Prostate gland (tissue), 2 donors: ENCODE data around the gene ROR1. TPM values are rescaled to one million over a fixed set of nuclear protein-coding genes. Genes with fewer than 3 reads are reported as not detected.
A peak's percentile ranks its signal among the peaks of the same experiment; 100 is the strongest.

Experiments
- DNase-seq: peaks from one replicate; pipeline ENCODE4 v3.0.0-alpha.2; 2019; ENCODE audit warnings: low spot score
- H3K27ac ChIP-seq, 2 donors: fragments of 200-600 bp; sonication (generic); 2 replicates each; pipeline ENCODE4 v1.5.1; 2017 to 2019
- H3K27me3 ChIP-seq: fragments of 200-600 bp; sonication (generic); replicated peaks from 2 replicates; pipeline ENCODE4 v1.5.1; 2019; ENCODE audit not compliant: insufficient read depth
- H3K36me3 ChIP-seq, 2 donors: fragments of 200-600 bp; sonication (generic); 1 replicate in 1 of 2; 2 replicates in 1 of 2; pipeline versions ENCODE4 v1.5.1 to v1.8.1; 2017 to 2019
- H3K4me1 ChIP-seq: fragments of 200-600 bp; sonication (generic); replicated peaks from 2 replicates; pipeline ENCODE4 v1.5.1; 2019
- H3K4me3 ChIP-seq, 2 donors: fragments of 200-600 bp; sonication (generic); 2 replicates each; pipeline ENCODE4 v1.5.1; 2017 to 2019
- H3K9me3 ChIP-seq: fragments of 200-600 bp; sonication (generic); 2 replicates; pipeline ENCODE4 v1.5.1; 2017
- CTCF ChIP-seq, 4 experiments: fragments of 200-600 bp in 2 of 4; fragments of 450-650 bp in 2 of 4; sonication (generic) in 2 of 4; IDR thresholded peaks; 1 replicate in 3 of 4; 2 replicates in 1 of 4; pipeline ENCODE4 v1.5.1; 2016 to 2019; ENCODE audit warnings: antibody characterized with exemption in 4 of 4, mild to moderate bottlenecking in 2 of 4, moderate library complexity in 2 of 4
- POLR2A ChIP-seq: fragments of 450-650 bp; IDR thresholded peaks from one replicate; pipeline ENCODE4 v1.6.1; 2016; ENCODE audit warnings: antibody characterized with exemption, mild to moderate bottlenecking
- POLR2AphosphoS5 ChIP-seq: sonication (generic); formaldehyde crosslinking; IDR thresholded peaks from one replicate; pipeline ENCODE4 v1.6.1; 2017; ENCODE audit warnings: antibody characterized with exemption
- WGBS: methylation state at CpG from one replicate; pipeline ENCODE4 v1.1.5; 2018; 5-methylcytosine and 5-hydroxymethylcytosine counted together
- intact Hi-C: fragments of 100-400 bp; cut with DNase I; formaldehyde crosslinking; loops from one replicate; pipeline ENCODE4 v1.14.2; 2022
- total RNA-seq, 2 donors: library from RNA; depleted of rRNA; stranded (reverse); fragments of >200 nt; gene quantifications; one replicate each; pipeline ENCODE4 v1.1.0, GENCODE V29; 2016

Gene ROR1
- total RNA-seq, 2 donors from 2014 or later, result 7.3 to 11.1 TPM

GRCh38 chr1:63864224-63864641 lies 90.4 kb downstream of the ROR1 start:
- no peak overlapping the region for H3K4me3 ChIP-seq
- H3K9me3 ChIP-seq, result no peaks in the 10 kb centered on the region
- no peak overlapping the region for H3K27ac ChIP-seq
- TF ChIP-seq POLR2AphosphoS5 (no peak), POLR2A (no peak), CTCF (IDR thresholded peaks at IDR 0.05) (no peak)
- intact Hi-C loops, result no loop called here
- 54% methylated on average over 4 of the region's 4 CpGs for WGBS
- H3K36me3 ChIP-seq, result no peaks in the 10 kb centered on the region
- no peak for DNase-seq
- H3K4me1 ChIP-seq, result no peaks in the 10 kb centered on the region
- no peaks in the 10 kb centered on the region for H3K27me3 ChIP-seq

DNA sequence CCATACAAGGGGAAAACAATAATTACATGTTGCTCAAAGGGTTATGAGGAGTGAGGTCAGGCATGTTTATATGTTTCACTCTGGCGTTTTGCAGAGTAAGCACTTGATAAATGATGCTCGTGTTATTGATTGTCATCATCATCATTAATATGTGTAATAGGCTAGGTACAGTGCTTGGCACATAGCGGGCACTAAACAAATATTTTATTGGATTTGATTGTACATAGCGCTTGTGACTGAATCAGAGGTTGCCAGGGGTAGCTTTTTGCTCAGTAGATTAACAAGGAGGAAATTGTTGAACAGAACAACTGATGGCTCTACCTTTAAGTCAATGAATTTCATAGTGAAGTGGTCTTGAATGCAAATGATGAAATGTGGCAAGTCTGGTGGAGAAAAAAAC lies 91.7 kb downstream of the ROR1 start:
- no peaks in the 10 kb centered on the region for H3K9me3 ChIP-seq
- no peaks in the 10 kb centered on the region for H3K27me3 ChIP-seq
- no peaks in the 10 kb centered on the region for H3K36me3 ChIP-seq
- 53% methylated on average over 4 of the region's 4 CpGs for WGBS
- DNase-seq, result no peak
- H3K4me1 ChIP-seq, result no peaks in the 10 kb centered on the region
- H3K4me3 ChIP-seq, result no peak overlapping the region
- intact Hi-C loops, result loop anchor here (5.0 kb wide), 2 partner anchors 38 to 88 kb away; no protein-coding TSS in a partner anchor
- no peak for TF ChIP-seq POLR2AphosphoS5
- TF ChIP-seq CTCF (IDR thresholded peaks at IDR 0.05), result no peak
- TF ChIP-seq POLR2A, result no peak
- no peak overlapping the region for H3K27ac ChIP-seq

DNA sequence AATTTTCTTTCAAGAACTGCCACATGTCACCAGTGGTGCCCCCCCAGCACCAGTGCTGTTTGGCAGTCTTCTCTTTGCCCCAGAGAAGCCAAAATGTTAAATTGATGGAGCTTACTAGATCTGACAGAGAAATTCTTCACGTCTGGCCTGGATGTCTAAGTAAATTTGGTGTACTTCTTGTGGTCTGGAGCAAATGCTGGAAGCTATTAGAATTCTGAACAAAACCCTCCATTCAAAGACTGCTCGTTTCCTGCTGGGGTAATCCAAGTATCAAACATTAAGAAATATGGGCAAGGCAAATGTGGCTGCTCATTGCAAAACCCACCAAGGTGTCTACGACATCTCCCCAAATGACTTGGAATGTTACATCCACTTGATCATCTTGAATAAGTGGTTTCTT lies 92.3 kb downstream of the ROR1 start:
- no peaks in the 10 kb centered on the region for H3K9me3 ChIP-seq
- TF ChIP-seq POLR2A (no peak), CTCF (IDR thresholded peaks at IDR 0.05) (no peak), POLR2AphosphoS5 (no peak)
- H3K4me1 ChIP-seq, result no peaks in the 10 kb centered on the region
- no peak overlapping the region for H3K27ac ChIP-seq
- no peak for DNase-seq
- H3K27me3 ChIP-seq, result no peaks in the 10 kb centered on the region
- intact Hi-C loops, result loop anchor here (5.0 kb wide), 2 partner anchors 39 to 89 kb away; no protein-coding TSS in a partner anchor
- 57% methylated on average over 3 of the region's 3 CpGs for WGBS
- H3K36me3 ChIP-seq, result no peaks in the 10 kb centered on the region
- no peak overlapping the region for H3K4me3 ChIP-seq

DNA sequence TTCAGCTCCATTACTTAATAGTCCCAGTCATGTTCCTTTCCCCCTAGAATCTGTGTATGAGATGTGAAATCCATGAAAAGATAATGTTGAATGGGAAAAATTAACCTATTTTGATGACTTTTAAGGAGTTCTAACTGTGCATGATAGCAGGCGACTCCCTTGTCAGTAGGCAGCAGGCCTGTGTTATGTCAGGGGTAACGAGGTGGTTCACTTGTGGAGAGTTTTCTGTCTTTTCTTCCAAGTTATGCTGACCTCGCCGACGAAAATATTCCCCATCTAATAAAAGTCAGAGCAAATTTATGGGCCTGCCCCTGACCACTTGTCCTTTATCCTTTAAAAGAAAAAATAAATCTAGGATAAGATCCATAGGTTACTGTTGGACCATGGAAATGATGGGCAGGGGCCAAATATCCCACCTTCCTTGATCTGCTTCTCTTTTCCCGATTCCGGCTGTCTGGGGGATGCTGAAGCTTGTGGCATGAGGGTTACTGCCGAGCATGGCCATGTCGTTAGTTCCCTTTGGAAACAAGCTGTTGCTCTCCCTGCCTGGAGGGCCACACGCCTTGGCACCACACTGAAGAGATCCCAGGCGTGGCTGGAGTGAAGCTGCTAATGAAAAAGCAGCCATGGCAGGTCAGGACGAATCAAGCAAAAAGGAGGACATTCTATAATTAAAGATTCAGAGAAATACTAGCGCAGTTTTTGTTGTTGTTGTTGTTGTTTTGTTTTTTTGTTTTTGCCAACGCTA lies 93.8 kb downstream of the ROR1 start:
- no peaks in the 10 kb centered on the region for H3K4me1 ChIP-seq
- H3K36me3 ChIP-seq, result no peaks in the 10 kb centered on the region
- TF ChIP-seq POLR2A, result no peak
- TF ChIP-seq CTCF (IDR thresholded peaks at IDR 0.05), result no peak
- TF ChIP-seq POLR2AphosphoS5, result no peak
- H3K27me3 ChIP-seq, result no peaks in the 10 kb centered on the region
- DNase-seq, result no peak
- H3K9me3 ChIP-seq, result no peaks in the 10 kb centered on the region
- peak overlapping the region in 1 of 2 donors; percentile 2 for H3K27ac ChIP-seq
- 57% methylated on average over 14 of the region's 14 CpGs for WGBS
- intact Hi-C loops, result loop anchor here (5.0 kb wide), 2 partner anchors 40 to 90 kb away; no protein-coding TSS in a partner anchor
- no peak overlapping the region for H3K4me3 ChIP-seq

- Histone ChIP-seq H3K9me3 (no peaks in the 10 kb centered on the region), H3K36me3 (no peaks in the 10 kb centered on the region), H3K4me1 (no peaks in the 10 kb centered on the region), H3K27me3 (no peaks in the 10 kb centered on the region), H3K27ac (peak overlapping the region in 1 of 2 donors; percentile 2), H3K4me3 (no peak overlapping the region)
- no peak for DNase-seq
- 62% methylated on average over 5 of the region's 5 CpGs for WGBS
- intact Hi-C loops, result loop anchor here (5.0 kb wide), 2 partner anchors 41 to 91 kb away; no protein-coding TSS in a partner anchor
- TF ChIP-seq POLR2AphosphoS5 (no peak), POLR2A (no peak), CTCF (IDR thresholded peaks at IDR 0.05) (no peak)
These were observed 94.5 kb downstream of the ROR1 start for GRCh38 chr1:63868268-63868781.
